ENCODE results near the gene ZNF274. TPM values are rescaled to one million over a fixed set of nuclear protein-coding genes. Genes with fewer than 3 reads are reported as not detected.

ZNF274 gene
- polyA plus RNA-seq, 12 donors = 7.6 to 21.2 (median 9.4) TPM; not detected in 1

Other genes starting within 250 kb of the ZNF274 start
- gene ZNF418, start 247.7 kb upstream of the ZNF274 start, polyA plus RNA-seq (ENCODE audit: insufficient read length in 12 of 12) = 10 to 100 TPM in 5 of 12 donors, 1 to 10 TPM in 6, not detected in 1; 6.8 to 18.9 (median 9.9) TPM
- 1 to 10 TPM in 10 of 12 donors, not detected in 2; 5.0 to 9.3 (median 6.8) TPM for gene ZNF256, start 235.4 kb upstream of the ZNF274 start, polyA plus RNA-seq (ENCODE audit: insufficient read length in 12 of 12)
- 1 to 10 TPM in 7 of 12 donors, under 1 TPM in 3, not detected in 2; 0.48 to 3.7 (median 1.3) TPM for gene C19orf18, start 208.5 kb upstream of the ZNF274 start, polyA plus RNA-seq (ENCODE audit: insufficient read length in 12 of 12)
- 10 to 100 TPM in 11 of 12 donors, not detected in 1; 10.5 to 27.5 (median 13.2) TPM for gene ZNF606, start 180.2 kb upstream of the ZNF274 start, polyA plus RNA-seq (ENCODE audit: insufficient read length in 12 of 12)
- gene ZSCAN1, start 149.0 kb upstream of the ZNF274 start, polyA plus RNA-seq (ENCODE audit: insufficient read length in 12 of 12) = 1 to 10 TPM in 2 of 12 donors, under 1 TPM in 8, not detected in 2; 0.43 to 2.0 (median 0.68) TPM
- 10 to 100 TPM in 11 of 12 donors, not detected in 1; 10.4 to 29.7 (median 14.2) TPM for gene ZNF135, start 123.8 kb upstream of the ZNF274 start, polyA plus RNA-seq (ENCODE audit: insufficient read length in 12 of 12)
- gene ZSCAN18, start 84.8 kb upstream of the ZNF274 start, polyA plus RNA-seq (ENCODE audit: insufficient read length in 12 of 12) = 10 to 100 TPM in 11 of 12 donors, not detected in 1; 47.2 to 70.3 (median 55.2) TPM
- gene ZNF329, start 32.3 kb upstream of the ZNF274 start, polyA plus RNA-seq (ENCODE audit: insufficient read length in 12 of 12) = 10 to 100 TPM in 11 of 12 donors, not detected in 1; 10.5 to 14.9 (median 13.2) TPM
- 10 to 100 TPM in 11 of 12 donors, not detected in 1; 13.0 to 24.3 (median 16.1) TPM for gene ZNF544, start 45.9 kb downstream of the ZNF274 start, polyA plus RNA-seq (ENCODE audit: insufficient read length in 12 of 12)
- gene ZNF8, start 95.9 kb downstream of the ZNF274 start, polyA plus RNA-seq (ENCODE audit: insufficient read length in 12 of 12) = 1 to 10 TPM in 11 of 12 donors, not detected in 1; 4.0 to 7.0 (median 5.6) TPM
- gene ERVK3-1, start 122.3 kb downstream of the ZNF274 start, polyA plus RNA-seq (ENCODE audit: insufficient read length in 12 of 12) = 10 to 100 TPM in 11 of 12 donors, not detected in 1; 25.9 to 51.7 (median 28.4) TPM
- 1 to 10 TPM in 10 of 12 donors, not detected in 2; 2.6 to 4.0 (median 3.1) TPM for gene ZSCAN22, start 143.9 kb downstream of the ZNF274 start, polyA plus RNA-seq (ENCODE audit: insufficient read length in 12 of 12)
- gene A1BG, start 170.4 kb downstream of the ZNF274 start, polyA plus RNA-seq (ENCODE audit: insufficient read length in 12 of 12) = 1 to 10 TPM in 10 of 12 donors, not detected in 2; 2.3 to 6.0 (median 2.9) TPM
- gene ZNF497, start 179.7 kb downstream of the ZNF274 start, polyA plus RNA-seq (ENCODE audit: insufficient read length in 12 of 12) = 1 to 10 TPM in 10 of 12 donors, not detected in 2; 1.6 to 3.0 (median 1.9) TPM
- gene ZNF837, start 198.0 kb downstream of the ZNF274 start, polyA plus RNA-seq (ENCODE audit: insufficient read length in 12 of 12) = 1 to 10 TPM in 8 of 12 donors, under 1 TPM in 3, not detected in 1; 0.65 to 8.8 (median 1.2) TPM
- gene RPS5, start 204.2 kb downstream of the ZNF274 start, polyA plus RNA-seq (ENCODE audit: insufficient read length in 12 of 12) = 1,000 to 10,000 TPM in 9 of 12 donors, 100 to 1,000 TPM in 2, not detected in 1; 942 to 1,724 (median 1,496) TPM
- under 1 TPM in 1 of 12 donors, not detected in 11; 0.57 TPM for gene RNF225, start 212.6 kb downstream of the ZNF274 start, polyA plus RNA-seq (ENCODE audit: insufficient read length in 12 of 12)
- 1 to 10 TPM in 10 of 12 donors, not detected in 2; 4.6 to 7.0 (median 5.9) TPM for gene ZNF584, start 225.6 kb downstream of the ZNF274 start, polyA plus RNA-seq (ENCODE audit: insufficient read length in 12 of 12)